B cell (primary cell): Measurements from ENCODE around the gene MDGA2. TPM values are rescaled to one million over a fixed set of nuclear protein-coding genes. Genes with fewer than 3 reads are reported as not detected.

ENCODE experiments used
- ATAC-seq: fragments of 200-7000 bp; cut with Tn5 transposase; one replicate; pipeline ENCODE4 v1.10.0; 2021; ENCODE audit warnings: low read depth, mild to moderate bottlenecking, moderate number of reproducible peaks, moderate library complexity
- CTCF ChIA-PET: fragments of 350-600 bp; sonication (Branson Sonifier 250); formaldehyde crosslinking; loops from one replicate; lab custom pipeline; 2021; ENCODE audit warnings: antibody characterized with exemption, inconsistent platforms; lab: Charles Lee
- POLR2A ChIA-PET: fragments of 350-600 bp; sonication (Branson Sonifier 250); formaldehyde crosslinking; loops from one replicate; lab custom pipeline; 2021; ENCODE audit warnings: antibody characterized with exemption; lab: Charles Lee
- DNase-seq: peaks from one replicate; pipeline ENCODE4 v3.0.0; 2013
- H2AFZ ChIP-seq: 2 replicates; pipeline ENCODE4 v1.6.1; 2012; ENCODE audit warnings: mild to moderate bottlenecking, low read depth, low read length; ENCODE audit not compliant: insufficient read depth, poor library complexity, severe bottlenecking
- H3K27ac ChIP-seq, 2 donors: 1 replicate in 1 of 2; 2 replicates in 1 of 2; pipeline ENCODE4 v1.5.1; 2012 to 2013; ENCODE audit warnings: low read length in 2 of 2, mild to moderate bottlenecking in 2 of 2, moderate library complexity in 1 of 2
- H3K27me3 ChIP-seq, 4 experiments: fragments of 200-600 bp in 1 of 4; sonication (generic) in 1 of 4; replicated peaks in 1 of 4; 1 replicate in 2 of 4; 2 replicates in 2 of 4; pipeline versions ENCODE4 v1.6.1 to v1.7.0; 2013 to 2016; ENCODE audit warnings: low read length in 3 of 4, mild to moderate bottlenecking in 2 of 4, mixed read lengths in 1 of 4, moderate library complexity in 1 of 4; ENCODE audit not compliant: insufficient read depth in 4 of 4, control insufficient read depth in 3 of 4; ENCODE audit errors: control extremely low read depth in 1 of 4
- H3K36me3 ChIP-seq, 2 experiments: replicated peaks in 1 of 2; 1 replicate in 1 of 2; 2 replicates in 1 of 2; pipeline versions ENCODE4 v1.6.1 to v1.7.1; 2013; ENCODE audit warnings: low read length in 1 of 2; ENCODE audit not compliant: insufficient read depth in 2 of 2, control insufficient read depth in 1 of 2; ENCODE audit errors: control extremely low read depth in 1 of 2, extremely low read depth in 1 of 2
- H3K4me1 ChIP-seq, 2 donors: fragments of 200-600 bp in 1 of 2; sonication (generic) in 1 of 2; 1 replicate in 1 of 2; 2 replicates in 1 of 2; pipeline versions ENCODE4 v1.5.1 to v1.6.1; 2013 to 2017; ENCODE audit warnings: low read length in 2 of 2; ENCODE audit not compliant: control insufficient read depth in 2 of 2, insufficient read depth in 2 of 2
- H3K4me2 ChIP-seq: replicated peaks from 2 replicates; pipeline ENCODE3; 2012; ENCODE audit warnings: mild to moderate bottlenecking, low read depth, low read length; ENCODE audit not compliant: poor library complexity, severe bottlenecking
- H3K4me3 ChIP-seq, 5 experiments: fragments of 200-600 bp in 1 of 5; sonication (generic) in 1 of 5; 1 replicate in 3 of 5; 2 replicates in 2 of 5; pipeline versions ENCODE4 v1.5.1 to v1.7.0; 2011 to 2016; ENCODE audit warnings: low read length in 4 of 5, mild to moderate bottlenecking in 4 of 5, low read depth in 2 of 5, control low read depth in 1 of 5, moderate library complexity in 1 of 5; ENCODE audit not compliant: insufficient read depth in 1 of 5; ENCODE audit errors: control extremely low read depth in 1 of 5, extremely low read depth in 1 of 5
- H3K79me2 ChIP-seq: fragments of 200-600 bp; sonication (generic); one replicate; pipeline ENCODE4 v1.6.0; 2016; ENCODE audit warnings: low read length; ENCODE audit not compliant: control insufficient read depth, insufficient read depth
- H3K9ac ChIP-seq: fragments of 200-600 bp; sonication (generic); 2 replicates; pipeline ENCODE4 v1.6.1; 2017; ENCODE audit warnings: mild to moderate bottlenecking, low read length, moderate library complexity
- H3K9me3 ChIP-seq, 3 donors: one replicate each; pipeline versions ENCODE4 v1.6.1 to v1.7.1; 2013; ENCODE audit warnings: low read length in 2 of 3; ENCODE audit not compliant: control insufficient read depth in 2 of 3, insufficient read depth in 1 of 3; ENCODE audit errors: control extremely low read depth in 1 of 3
- H4K20me1 ChIP-seq: 2 replicates; pipeline ENCODE4 v1.6.0; 2012; ENCODE audit warnings: mild to moderate bottlenecking, low read length; ENCODE audit not compliant: insufficient read depth, control insufficient read depth, poor library complexity, severe bottlenecking
- H3K27ac Mint-ChIP-seq: one replicate; pipeline ENCODE4 v1.8.0; 2021; ENCODE audit warnings: mixed read lengths
- H3K27me3 Mint-ChIP-seq: one replicate; pipeline ENCODE4 v1.8.0; 2021; ENCODE audit warnings: mixed read lengths
- H3K4me1 Mint-ChIP-seq: one replicate; pipeline ENCODE4 v1.8.0; 2021; ENCODE audit warnings: mixed read lengths
- H3K4me3 Mint-ChIP-seq: one replicate; pipeline ENCODE4 v1.8.0; 2021; ENCODE audit warnings: mixed read lengths
- H3K9me3 Mint-ChIP-seq: one replicate; pipeline ENCODE4 v1.8.0; 2022; ENCODE audit warnings: mixed read lengths; ENCODE audit not compliant: insufficient read depth
- CTCF ChIP-seq: fragments of 200-600 bp; IDR thresholded peaks from one replicate; pipeline ENCODE4 v1.8.0; 2022; ENCODE audit warnings: antibody characterized with exemption, mild to moderate bottlenecking
- EZH2 ChIP-seq: IDR thresholded peaks from 2 replicates; pipeline ENCODE4 v1.6.1; 2012; ENCODE audit warnings: borderline replicate concordance, low read depth, mild to moderate bottlenecking, moderate library complexity, low read length; ENCODE audit not compliant: insufficient read depth, poor library complexity, severe bottlenecking
- WGBS: methylation state at CpG from one replicate; pipeline ENCODE4 v1.1.5; 2013; ENCODE audit warnings: missing lambda C conversion rate; ENCODE audit not compliant: insufficient coverage; 5-methylcytosine and 5-hydroxymethylcytosine counted together
- intact Hi-C: fragments of 100-400 bp; cut with micrococcal nuclease; formaldehyde crosslinking; loops from one replicate; pipeline ENCODE4 v1.10.0; 2022
- polyA plus RNA-seq: library from polyadenylated mRNA; depleted of rRNA; stranded (reverse); fragments of >200 nt; gene quantifications from 2 replicates; pipeline ENCODE4 v1.2.3, GENCODE V29; 2012
- total RNA-seq, 2 donors: library from RNA; stranded (reverse); fragments of 120-200 nt in 1 of 2; gene quantifications; 1 replicate in 1 of 2; 2 replicates in 1 of 2; pipeline versions ENCODE4 v1.2.3 to v1.2.4, GENCODE V29; 2013 to 2022

MDGA2 gene
- total and polyA plus RNA-seq, 2 donors (not counting 1 experiment from before 2014, with no cell fraction given): not detected

GRCh38 chr14:47389535-47389934 is 285.9 kb downstream of the MDGA2 start:
- Mint-ChIP-seq H3K27ac (no peak overlapping the region), H3K4me3 (no peak overlapping the region), H3K27me3 (no peaks in the 10 kb centered on the region), H3K9me3 (no peaks in the 10 kb centered on the region), H3K4me1 (no peaks in the 10 kb centered on the region)
- ChIA-PET CTCF (no interaction called here), POLR2A (no interaction called here)
- no peaks in the 10 kb centered on the region for H3K9me3 ChIP-seq
- H3K27me3 ChIP-seq: no peaks in the 10 kb centered on the region
- ATAC-seq (no peak), DNase-seq (no peak)
- intact Hi-C loops: no loop called here
- H3K79me2 ChIP-seq: no peaks in the 10 kb centered on the region
- no peak overlapping the region for H3K4me3 ChIP-seq
- no peaks in the 10 kb centered on the region for H3K36me3 ChIP-seq
- TF ChIP-seq CTCF (no peak), EZH2 (no peak)
- no peak overlapping the region for H3K9ac ChIP-seq
- H3K27ac ChIP-seq: no peak overlapping the region
- no peaks in the 10 kb centered on the region for H4K20me1 ChIP-seq
- no peak overlapping the region for H2AFZ ChIP-seq
- no peaks in the 10 kb centered on the region for H3K4me1 ChIP-seq
- no peak overlapping the region for H3K4me2 ChIP-seq
- WGBS: no CpG with 5 or more reads among the region's 1 CpG

GRCh38 chr14:47366006-47366405 is 309.4 kb downstream of the MDGA2 start:
- no peak overlapping the region for H3K4me3 Mint-ChIP-seq
- no peaks in the 10 kb centered on the region for H3K36me3 ChIP-seq
- no peak overlapping the region for H3K4me3 ChIP-seq
- H3K27ac ChIP-seq: no peak overlapping the region
- no peaks in the 10 kb centered on the region for H3K4me1 Mint-ChIP-seq
- H3K27ac Mint-ChIP-seq: no peak overlapping the region
- no peaks in the 10 kb centered on the region for H3K27me3 ChIP-seq
- H3K4me1 ChIP-seq: no peaks in the 10 kb centered on the region
- TF ChIP-seq CTCF: no peak
- no peak for TF ChIP-seq EZH2
- WGBS: no CpG with 5 or more reads among the region's 2 CpGs
- no peak overlapping the region for H3K9ac ChIP-seq
- POLR2A ChIA-PET: no interaction called here
- ATAC-seq: no peak
- H3K27me3 Mint-ChIP-seq: no peaks in the 10 kb centered on the region
- H3K4me2 ChIP-seq: no peak overlapping the region
- CTCF ChIA-PET: no interaction called here
- H3K9me3 Mint-ChIP-seq: no peaks in the 10 kb centered on the region
- H3K79me2 ChIP-seq: no peaks in the 10 kb centered on the region
- H4K20me1 ChIP-seq: no peaks in the 10 kb centered on the region
- DNase-seq: no peak
- peaks cover 0 to 4% (median 0%) of the 10 kb centered on the region in 3 donors for H3K9me3 ChIP-seq
- no peak overlapping the region for H2AFZ ChIP-seq
- intact Hi-C loops: no loop called here
